Neural progenitor cell (in vitro differentiated cells): Measurements from ENCODE around the gene SPIRE1.

Experiments
- CTCF ChIP-seq: fragments of 200-600 bp; sonication (generic); IDR thresholded peaks from 2 replicates; pipeline ENCODE4 v1.5.1; 2017; ENCODE audit warnings: antibody characterized with exemption, mild to moderate bottlenecking
- EZH2phosphoT487 ChIP-seq: fragments of 200-600 bp; sonication (generic); IDR thresholded peaks from 2 replicates; pipeline ENCODE4 v1.6.1; 2017; ENCODE audit warnings: antibody characterized with exemption

- TF ChIP-seq CTCF = no peak
- TF ChIP-seq EZH2phosphoT487 = no peak
Observed at GRCh38 chr18:12628706-12629702, 28.9 kb downstream of the SPIRE1 start.
